Amniotic stem cell (primary cell): ENCODE data around the gene C22orf39.

Experiments used
- DNase-seq: peaks from one replicate; lab custom pipeline; 2025; lab: John Stamatoyannopoulos, UW

Gene C22orf39

GRCh38 chr22:19477321-19478044, 30.0 kb upstream of the C22orf39 start:
- DNase-seq, result no peak

- no peak for DNase-seq
Observed at GRCh38 chr22:19476023-19476422, 28.5 kb upstream of the C22orf39 start.

- no peak for DNase-seq
Observed at GRCh38 chr22:19473578-19473977, 26.1 kb upstream of the C22orf39 start.

- DNase-seq, result no peak
Observed at GRCh38 chr22:19472233-19472632, 24.7 kb upstream of the C22orf39 start.

GRCh38 chr22:19471572-19471971, 24.1 kb upstream of the C22orf39 start:
- DNase-seq, result no peak

GRCh38 chr22:19470010-19470409, 22.5 kb upstream of the C22orf39 start:
- no peak for DNase-seq

GRCh38 chr22:19469421-19469820, 21.9 kb upstream of the C22orf39 start:
- DNase-seq, result no peak

- DNase-seq, result no peak
Observed at GRCh38 chr22:19467912-19468311, 20.4 kb upstream of the C22orf39 start.

- no peak for DNase-seq
Observed at GRCh38 chr22:19466848-19467752, 19.6 kb upstream of the C22orf39 start.

- no peak for DNase-seq
Observed at GRCh38 chr22:19466126-19466716, 18.7 kb upstream of the C22orf39 start.

- DNase-seq, result no peak
Observed at GRCh38 chr22:19464975-19465374, 17.5 kb upstream of the C22orf39 start.

- DNase-seq, result no peak
Observed at GRCh38 chr22:19464546-19464945, 17.0 kb upstream of the C22orf39 start.

GRCh38 chr22:19463491-19464469, 16.3 kb upstream of the C22orf39 start:
- DNase-seq, result peak; percentile 59

GRCh38 chr22:19463008-19463407, 15.5 kb upstream of the C22orf39 start:
- no peak for DNase-seq

GRCh38 chr22:19461506-19461905, 14.0 kb upstream of the C22orf39 start:
- DNase-seq, result no peak

GRCh38 chr22:19460036-19460435, 12.5 kb upstream of the C22orf39 start:
- no peak for DNase-seq

GRCh38 chr22:19457828-19458428, 10.4 kb upstream of the C22orf39 start:
- DNase-seq, result no peak

- no peak for DNase-seq
Observed at GRCh38 chr22:19456541-19456940, 9.0 kb upstream of the C22orf39 start.

GRCh38 chr22:19455585-19456370, 8.3 kb upstream of the C22orf39 start:
- no peak for DNase-seq

- DNase-seq, result no peak
Observed at GRCh38 chr22:19455033-19455432, 7.5 kb upstream of the C22orf39 start.
